Hepatic stellate cell (primary cell): ENCODE results near the gene PRKAR2B.
"Not testable (repeated sequence)": the region's sequence is repeated elsewhere in the genome, so short reads cannot be mapped to it uniquely, and the experiment has no call there.

ENCODE experiments used
- DNase-seq: peaks from one replicate; pipeline ENCODE4 v3.0.0; 2011; ENCODE audit warnings: low spot score

The PRKAR2B gene

DNA sequence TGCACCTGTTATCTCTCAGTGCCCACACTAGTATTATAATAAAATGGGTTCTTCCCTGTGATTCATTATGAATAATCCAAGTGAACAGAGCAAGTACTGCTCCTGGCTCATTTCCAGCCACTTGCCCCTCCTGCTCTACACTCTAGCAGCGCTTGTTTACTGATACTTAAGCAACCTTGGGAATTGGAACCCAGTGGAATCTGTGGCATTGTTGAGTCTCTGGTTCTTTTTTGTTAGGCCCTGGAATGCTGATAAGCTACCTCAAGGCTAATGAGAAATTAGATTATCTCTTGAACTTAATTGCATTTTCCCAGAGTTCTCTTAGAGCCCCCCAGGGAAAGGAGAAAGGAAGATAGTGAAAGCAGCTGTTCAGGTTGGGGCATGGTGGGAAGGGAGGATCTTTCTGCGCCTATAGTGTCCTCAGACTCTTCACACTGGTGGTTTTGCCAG lies 34.0 kb downstream of the PRKAR2B start:
- no peak for DNase-seq

DNA sequence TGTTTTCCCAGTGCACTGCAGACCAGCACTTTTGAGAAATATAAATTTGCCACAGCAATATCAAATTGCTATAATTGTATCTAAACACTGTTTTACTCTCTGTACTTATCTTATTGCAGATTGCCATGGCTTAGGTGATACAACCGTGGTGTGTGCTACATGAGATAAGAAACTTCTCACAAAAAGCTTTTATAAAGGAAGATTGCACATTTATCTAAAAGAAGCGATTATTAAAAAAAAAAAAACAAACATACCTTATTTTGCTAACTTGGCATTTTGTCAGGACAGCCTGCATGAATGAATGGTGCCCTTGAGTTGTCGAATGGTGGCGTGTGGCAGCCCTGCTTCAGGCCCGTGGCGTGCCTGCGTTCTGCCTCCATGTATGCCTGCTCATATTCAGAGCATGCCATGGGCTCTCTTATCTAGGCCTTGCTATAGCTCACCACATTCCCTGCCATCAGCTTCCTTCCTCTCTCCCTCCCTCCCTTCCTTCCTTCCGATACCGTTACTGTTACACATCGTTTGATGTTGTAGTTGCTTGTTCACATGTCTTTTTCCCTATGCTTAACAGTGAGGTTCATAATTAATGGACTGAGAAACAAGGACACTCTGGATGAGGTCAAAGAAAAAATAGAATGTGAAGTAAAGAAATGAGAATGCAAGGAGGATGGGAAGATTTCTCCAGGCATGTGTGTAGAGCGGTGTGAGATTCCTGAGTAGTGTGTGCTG lies 34.9 kb downstream of the PRKAR2B start:
- no peak for DNase-seq

DNA sequence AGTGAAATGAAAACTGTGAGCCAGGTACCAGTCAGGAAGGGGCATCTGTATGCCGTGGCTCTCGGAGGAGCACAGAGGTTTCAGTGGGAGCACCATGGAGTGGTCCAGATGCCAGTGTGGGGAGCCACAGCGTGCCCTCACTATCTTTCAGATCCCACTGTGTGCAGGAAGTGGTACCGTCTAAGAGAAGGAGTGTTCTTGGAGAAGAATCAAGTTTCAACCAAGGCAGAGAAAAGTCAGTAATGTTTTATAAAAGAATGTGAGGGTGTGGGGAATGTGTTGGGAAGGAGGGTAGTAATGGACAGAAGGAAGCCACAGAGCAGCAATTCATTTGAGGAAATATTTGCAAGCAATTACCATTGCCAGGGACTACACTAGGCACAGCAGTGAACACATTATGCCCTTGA lies 35.6 kb downstream of the PRKAR2B start:
- DNase-seq, result no peak

DNA sequence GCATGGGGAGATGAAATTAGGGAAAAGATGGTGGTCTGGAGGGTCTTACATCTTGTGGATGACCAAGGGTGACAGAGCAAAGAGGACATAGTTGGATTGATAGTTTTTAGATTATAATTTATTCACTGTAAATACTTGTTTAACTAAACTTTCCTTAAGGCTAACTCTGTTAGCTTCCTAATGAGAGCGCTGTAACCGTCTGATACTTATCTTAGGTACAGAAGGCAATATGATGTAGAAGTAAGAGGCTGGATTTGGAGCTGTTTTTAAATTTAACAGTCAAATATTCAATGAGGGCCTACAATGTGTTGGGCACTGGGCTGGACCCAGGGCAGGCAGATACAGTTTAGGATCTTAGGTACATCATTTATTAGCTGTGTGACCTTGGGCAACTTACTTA lies 36.0 kb downstream of the PRKAR2B start:
- no peak for DNase-seq

DNA sequence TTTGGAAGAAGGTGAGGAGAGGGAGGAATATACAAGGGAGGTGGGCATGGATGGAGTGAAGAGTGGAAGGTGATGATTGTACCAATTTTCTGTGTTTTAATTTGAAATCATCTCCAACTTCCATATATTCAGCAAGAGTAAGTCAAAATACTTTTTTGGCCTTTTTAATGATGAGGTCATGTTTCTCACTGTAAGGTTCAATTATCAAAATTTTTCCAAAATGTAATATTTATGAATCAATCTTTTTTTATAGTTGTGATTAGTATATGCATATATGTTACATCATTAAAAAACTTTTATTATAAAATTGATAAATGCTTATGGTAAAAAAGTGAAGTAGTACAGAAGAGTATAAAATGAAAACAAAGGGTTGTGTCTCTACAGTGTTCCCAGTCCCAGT lies 40.7 kb downstream of the PRKAR2B start:
- no peak for DNase-seq

DNA sequence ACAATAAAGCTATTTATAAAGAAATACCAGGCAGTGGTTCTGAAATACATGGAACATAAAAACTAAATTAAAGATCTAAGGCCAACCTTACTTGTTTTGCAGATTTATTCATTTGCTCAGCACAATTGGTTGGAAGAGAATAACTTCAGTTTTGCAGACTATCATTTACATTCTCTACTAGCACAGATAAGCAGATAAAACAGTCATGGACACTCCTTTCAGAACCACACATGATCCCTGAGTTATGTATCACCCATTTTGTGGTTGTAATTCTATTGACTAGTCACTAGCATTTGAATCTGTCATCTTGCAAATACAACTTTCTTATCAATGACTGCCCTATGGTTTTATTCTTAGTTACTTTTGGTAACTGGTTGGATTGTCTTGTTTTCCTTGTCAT lies 45.1 kb downstream of the PRKAR2B start:
- DNase-seq, result no peak

DNA sequence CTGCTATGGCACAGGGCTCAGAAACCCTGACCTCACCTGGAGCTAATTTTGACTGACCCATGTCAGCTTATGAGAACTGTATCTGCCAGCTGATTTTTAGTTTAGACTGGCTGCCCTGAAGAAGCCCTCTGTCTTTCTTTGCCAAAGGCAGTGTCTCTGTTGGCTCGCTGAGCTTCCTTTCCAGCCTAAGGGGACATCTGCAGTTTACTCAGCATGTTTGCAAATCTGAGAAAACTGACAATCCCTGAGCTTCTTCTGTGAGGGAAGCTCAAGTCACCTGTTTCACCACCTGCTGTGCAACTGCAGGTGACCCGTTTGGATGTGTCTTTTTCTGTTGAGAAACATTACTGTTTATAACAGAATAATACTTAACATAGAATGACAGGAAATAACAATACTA lies 46.0 kb downstream of the PRKAR2B start:
- no peak for DNase-seq

DNA sequence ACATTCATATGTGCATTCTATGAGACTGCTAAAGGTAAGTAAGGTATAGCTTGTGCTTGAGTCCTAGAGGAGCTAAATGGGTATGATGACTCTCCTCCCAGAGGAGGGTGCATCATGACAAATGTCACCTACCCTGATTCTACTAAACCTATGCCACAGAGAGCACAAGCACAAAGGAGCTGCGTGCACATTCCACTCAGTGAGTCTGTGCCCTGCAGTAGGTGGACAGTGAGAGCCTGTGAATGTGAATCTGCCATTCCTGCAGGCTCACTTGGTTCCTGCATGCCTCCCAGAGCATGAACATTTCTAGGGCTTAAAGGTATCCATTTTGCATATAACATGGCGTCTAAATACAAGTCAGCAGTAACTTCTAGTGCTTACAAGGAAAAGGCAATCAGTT lies 46.8 kb downstream of the PRKAR2B start:
- DNase-seq, result no peak

DNA sequence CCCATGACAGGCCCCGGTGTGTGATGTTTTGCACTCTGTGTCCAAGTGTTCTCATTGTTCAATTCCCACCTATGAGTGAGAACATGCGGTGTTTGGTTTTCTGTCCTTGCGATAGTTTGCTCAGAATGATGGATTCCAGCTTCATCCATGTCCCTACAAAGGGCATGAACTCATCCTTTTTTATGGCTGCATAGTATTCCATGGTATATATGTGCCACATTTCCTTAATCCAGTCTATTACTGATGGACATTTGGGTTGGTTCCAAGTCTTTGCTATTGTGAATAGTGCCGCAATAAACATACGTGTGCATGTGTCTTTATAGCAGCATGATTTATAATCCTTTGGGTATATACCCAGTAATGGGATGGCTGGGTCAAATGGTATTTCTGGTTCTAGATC lies 49.2 kb downstream of the PRKAR2B start:
- DNase-seq, result not testable (repeated sequence)

DNA sequence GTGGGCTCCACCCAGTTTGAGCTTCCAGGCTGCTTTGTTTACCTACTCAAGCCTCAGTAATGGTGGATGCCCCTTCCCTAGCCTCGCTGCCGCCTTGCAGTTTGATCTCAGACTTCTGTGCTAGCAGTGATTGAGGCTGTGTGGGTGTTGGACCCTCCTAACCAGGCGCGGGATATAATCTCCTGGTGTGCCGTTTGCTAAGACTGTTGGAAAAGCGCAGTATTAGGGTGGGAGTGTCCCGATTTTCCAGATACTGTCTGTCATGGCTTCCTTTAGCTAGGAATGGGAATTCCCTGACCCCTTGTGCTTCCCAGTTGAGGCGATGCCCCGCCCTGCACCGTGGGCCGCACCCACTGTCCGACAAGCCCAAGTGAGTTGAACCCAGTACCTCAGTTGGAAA lies 54.6 kb downstream of the PRKAR2B start:
- DNase-seq, result not testable (repeated sequence)

DNA sequence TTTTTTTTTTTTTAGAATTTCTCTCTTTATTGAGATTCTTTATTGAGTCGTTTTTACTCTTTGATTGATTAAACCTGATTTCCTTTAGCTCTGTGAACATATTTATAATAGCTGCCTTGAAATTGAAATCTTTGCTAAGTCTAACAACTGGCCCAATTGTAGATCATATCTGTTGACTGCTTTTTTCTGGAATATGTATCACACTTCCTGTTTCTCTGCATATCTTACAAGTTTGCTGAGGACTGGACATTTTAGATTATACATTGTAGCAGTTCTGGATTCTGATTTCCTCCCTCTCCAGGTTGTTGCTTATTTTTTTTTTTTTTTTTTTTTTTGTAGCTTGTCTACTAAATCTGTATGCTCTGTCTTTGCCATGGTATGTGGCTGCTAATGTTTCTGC lies 56.3 kb downstream of the PRKAR2B start:
- DNase-seq, result no peak

DNA sequence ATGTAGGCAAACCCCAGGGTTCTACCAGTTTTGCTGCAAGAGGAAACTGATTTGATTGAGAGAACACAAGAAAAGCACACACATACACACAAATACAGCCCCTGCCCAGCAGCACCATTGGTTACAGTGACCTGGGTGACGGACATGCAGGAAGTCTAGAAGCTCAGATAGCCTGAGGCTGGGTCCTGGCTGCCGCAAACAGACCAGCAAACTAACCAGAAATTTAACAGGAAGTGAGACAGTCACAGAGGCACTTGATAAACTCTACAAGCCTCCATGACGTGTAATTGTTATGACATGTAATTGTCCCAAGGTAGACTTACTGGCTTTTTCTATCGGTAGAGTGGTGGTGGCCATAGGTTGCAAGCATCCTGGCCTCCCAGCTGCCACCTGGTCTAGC lies 58.9 kb downstream of the PRKAR2B start:
- DNase-seq, result no peak

DNA sequence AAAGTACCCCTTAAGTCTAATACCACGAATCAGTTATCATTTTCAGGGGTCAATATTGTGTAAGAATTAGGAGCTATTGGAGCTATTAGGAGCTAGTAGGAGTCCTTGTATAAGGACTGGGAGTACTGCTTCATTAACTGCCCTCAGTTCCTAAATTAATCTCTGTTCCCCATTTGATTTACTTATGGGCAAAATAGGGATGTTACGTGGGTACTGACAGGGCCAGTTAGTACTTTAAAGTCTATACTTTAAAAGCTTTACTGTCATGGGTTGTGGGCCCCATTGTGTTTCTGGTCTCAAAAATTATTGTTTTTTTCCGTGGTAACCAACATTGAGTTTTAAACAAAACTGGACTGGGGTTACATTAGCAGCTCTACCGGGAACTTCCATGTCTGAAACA lies 60.3 kb downstream of the PRKAR2B start:
- DNase-seq, result no peak

DNA sequence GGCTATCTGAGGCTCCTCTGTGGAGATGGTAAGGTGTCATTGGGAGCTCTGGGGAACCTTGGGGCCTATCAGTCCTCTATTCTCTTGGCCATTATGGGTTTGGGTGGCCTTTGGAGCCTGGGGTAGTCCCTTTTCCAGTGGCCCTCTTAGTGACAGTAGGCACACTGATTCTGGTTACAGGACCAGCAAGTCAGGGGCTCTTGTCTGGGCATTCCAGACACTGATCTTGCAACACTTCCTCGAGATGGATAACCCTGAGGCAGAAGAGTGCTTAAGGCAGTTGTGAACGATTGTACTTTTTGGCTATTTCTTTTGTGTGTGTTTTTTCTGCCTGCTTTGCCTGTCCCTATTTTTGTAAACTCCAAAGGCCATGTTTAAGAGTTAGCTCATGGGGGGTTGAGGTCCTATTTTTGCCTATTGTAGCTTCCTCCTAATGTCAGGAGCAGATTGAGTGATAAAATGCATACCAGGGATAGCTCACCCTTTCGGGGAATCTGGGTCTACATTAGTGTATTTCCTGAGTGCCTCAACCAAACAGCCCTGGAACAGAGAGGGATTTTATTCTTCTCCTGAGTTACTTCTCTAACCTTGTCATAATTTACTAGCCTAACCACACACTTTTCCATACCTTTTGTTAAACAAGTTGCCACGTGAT lies 61.2 kb downstream of the PRKAR2B start:
- DNase-seq, result no peak

DNA sequence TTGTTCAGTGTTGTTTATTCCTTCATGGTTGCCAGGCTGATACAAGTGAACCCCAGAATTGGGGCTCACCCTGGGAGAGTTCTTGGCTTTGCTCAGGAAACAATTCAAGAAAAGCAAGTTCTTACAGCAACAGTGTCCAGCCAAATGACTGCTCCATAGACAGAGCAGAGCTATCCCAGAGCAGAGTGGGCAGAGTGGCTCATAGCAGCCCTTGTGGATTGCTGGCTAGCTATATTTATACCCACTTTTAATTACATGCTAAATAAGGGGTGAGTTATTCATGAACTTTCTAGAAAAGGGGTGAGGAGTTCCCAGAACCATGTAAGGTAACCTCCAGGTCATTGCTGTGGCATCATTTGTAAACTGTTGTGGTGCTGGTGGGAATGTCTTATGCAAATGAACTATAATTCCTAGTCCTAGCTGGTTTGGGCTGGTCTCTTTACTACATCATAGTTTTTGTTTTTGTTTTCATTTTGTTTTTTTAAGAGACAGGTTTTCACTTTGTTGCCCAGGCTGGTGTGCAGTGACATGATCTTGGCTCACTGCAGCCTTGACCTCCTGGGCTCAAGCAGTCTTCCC lies 64.4 kb downstream of the PRKAR2B start:
- no peak for DNase-seq

DNA sequence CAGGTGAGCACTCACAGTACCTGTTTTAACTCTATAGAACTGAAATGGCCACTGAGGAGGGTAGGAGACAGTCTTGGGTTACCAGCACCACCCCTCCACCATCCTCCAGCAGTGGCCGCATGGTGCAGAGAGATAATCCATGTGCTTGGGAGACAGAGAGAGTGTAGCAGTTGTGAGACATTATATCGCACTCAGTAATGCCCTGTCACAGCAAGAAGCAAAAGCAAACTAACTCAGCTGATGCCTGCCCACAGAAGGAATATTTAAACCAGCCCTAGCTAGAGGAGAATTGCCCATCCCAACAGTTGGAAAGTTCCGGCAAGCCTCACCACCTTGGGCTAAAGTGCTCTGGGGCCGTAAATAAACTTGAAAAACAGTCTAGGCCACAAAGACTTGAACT lies 65.5 kb downstream of the PRKAR2B start:
- no peak for DNase-seq

DNA sequence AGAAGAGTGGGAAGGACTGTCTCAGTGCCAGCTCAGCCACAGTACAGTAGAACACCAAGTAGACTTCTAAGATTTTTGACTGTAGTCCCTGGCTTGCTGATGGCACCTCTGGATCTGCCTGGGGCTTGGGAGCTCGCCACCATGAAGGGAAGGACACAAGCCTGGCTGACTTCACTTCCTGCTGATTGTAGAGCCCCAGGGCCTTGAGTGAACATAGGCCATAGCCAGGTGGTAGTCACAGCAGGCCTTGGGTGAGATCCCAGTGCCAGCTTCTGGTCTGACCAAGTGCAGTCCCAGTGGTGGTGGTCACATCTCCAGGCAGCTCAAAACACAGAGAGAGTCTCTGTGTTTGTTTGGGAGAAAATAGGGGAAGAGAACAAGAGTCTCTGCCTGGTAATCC lies 66.7 kb downstream of the PRKAR2B start:
- DNase-seq, result no peak

DNA sequence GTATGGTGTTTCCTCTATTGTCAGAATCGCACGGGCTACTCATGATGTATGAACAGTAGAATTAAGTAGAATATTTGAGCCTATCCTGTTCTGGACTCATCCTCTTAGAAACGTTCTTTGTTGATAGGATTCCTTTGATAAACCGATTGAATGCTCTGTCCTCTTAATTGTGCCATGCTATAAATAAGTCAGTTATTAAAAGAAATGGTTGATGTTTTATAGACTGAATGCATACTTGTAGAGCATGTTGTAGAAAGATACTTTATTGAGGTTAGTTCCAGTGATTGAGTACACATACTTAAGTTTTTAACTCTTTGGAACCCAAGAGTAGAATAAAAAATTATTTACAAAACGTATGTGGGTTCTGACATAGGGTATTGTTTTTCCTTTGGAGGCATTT lies 69.4 kb downstream of the PRKAR2B start:
- DNase-seq, result no peak

DNA sequence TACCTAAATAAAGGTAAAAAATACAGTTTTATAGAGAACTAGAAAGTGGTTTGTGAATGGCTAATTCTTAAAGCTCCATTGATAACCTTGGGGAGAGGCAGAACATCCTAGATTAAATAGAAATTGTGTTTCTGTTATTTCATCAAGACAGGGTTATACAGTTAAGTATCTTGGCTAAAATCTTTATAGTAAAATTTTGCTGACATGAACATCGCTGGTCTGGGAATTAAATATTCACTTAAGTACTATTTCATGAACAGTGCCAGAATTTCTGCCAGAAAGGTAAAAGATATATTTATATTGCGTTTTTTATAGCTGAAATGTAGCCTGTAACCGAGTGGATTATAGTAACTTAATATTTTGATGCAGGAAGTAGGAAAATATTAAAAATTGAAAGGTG lies 70.6 kb downstream of the PRKAR2B start:
- DNase-seq, result no peak

DNA sequence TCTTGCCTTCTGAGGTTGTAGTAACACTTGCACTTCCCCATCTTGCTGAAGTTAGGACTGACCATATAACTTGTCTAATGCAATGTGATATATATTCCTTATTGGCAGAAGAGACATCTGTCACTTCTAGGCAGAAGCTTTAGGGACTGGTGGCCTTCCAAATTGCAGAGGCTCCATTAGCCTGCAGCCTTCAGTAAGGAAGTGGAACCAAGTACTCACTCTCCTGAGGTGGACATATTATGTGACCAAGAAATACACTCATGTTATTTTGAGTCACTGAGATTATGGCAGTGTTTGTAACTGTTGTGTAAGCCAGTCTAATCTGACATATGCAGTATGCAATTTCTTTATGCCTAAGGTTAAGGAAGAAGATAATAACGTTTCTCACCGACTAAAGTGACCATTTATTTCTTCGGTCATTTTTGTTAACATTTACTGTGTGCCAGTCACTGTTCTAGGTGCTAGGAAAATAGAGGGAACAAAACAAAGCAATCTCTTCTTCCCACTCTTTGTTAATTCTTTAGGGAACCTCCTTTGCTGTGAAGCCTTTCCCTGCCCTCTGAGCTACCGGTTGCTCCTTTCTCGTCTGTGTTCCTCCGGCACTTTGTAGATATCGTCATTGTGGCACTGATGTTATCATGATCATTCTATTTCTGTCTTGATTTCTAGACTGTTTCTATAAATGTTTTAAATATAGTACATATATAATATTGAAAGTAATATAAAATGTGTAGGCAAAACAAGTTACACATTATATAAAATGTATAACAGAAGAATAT lies 71.4 kb downstream of the PRKAR2B start:
- DNase-seq, result no peak

DNA sequence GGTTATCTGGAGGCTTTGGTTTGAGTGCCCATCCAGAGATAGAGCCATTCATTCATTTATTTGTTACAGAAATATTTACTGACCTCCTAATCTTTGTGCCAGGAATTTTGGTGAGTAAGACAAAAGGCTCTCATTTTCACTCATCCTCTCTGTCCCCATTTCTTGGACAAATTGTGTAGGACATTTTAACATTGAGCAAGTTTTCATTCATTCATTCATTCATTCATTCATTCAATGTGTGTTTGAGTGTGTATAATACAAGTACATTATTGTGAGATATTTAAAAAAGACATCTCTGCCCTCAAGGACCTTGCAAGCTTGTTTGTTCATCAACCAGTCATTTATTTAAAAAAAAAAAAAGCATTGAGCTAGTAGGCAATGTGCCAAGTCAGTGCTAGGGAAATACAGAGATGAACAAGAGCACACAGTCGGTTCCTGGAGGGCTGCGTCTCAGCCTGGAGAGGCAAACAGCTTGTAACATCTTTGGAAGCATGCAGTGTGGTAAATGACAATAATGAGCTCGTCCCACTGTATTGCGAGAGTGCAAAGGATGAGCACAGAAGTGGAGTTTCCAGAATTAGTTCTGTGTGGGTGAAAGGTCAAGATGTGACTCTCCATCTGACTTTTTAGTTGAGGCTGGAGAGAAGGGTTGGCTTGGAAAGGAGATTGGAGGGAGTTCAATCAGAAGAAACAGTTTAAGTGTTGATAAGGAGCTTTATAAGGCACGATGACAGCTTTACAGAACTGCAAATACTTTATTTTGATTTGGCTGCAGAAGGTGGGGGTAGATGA lies 73.8 kb downstream of the PRKAR2B start:
- no peak for DNase-seq
